Measurements from ENCODE around the gene S100A9.

DNA sequence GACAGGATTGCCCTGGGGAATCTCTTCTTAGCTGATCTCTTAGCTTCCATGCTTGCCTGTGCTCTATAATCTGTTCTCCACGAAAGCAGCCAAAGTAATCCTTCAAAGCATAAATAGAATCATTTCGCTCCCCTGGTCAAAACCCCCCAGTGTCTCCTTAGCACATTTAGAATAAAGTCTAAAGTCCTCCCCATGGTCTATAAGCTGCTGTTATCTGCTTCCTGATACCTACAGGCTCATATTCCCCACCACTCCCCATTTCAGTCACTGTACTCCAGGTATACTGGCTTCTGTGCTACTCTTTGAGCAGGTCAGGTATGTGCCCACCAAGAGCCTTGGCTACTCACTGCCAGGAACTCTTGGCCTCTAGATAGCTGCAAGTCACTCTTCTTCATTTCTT, 14.9 kb downstream of the S100A9 start:
- TF ChIP-seq, protein P1, sequence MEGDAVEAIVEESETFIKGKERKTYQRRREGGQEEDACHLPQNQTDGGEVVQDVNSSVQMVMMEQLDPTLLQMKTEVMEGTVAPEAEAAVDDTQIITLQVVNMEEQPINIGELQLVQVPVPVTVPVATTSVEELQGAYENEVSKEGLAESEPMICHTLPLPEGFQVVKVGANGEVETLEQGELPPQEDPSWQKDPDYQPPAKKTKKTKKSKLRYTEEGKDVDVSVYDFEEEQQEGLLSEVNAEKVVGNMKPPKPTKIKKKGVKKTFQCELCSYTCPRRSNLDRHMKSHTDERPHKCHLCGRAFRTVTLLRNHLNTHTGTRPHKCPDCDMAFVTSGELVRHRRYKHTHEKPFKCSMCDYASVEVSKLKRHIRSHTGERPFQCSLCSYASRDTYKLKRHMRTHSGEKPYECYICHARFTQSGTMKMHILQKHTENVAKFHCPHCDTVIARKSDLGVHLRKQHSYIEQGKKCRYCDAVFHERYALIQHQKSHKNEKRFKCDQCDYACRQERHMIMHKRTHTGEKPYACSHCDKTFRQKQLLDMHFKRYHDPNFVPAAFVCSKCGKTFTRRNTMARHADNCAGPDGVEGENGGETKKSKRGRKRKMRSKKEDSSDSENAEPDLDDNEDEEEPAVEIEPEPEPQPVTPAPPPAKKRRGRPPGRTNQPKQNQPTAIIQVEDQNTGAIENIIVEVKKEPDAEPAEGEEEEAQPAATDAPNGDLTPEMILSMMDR (IDR thresholded peaks at IDR 0.05): no peak
- TF ChIP-seq POLR2AphosphoS5 (IDR thresholded peaks at IDR 0.05; ENCODE audit: low read depth, low read length) (no peak), SIN3A (IDR thresholded peaks at IDR 0.05; ENCODE audit: borderline replicate concordance, insufficient read depth, low read depth, low read length) (no peak), TCF7L2 (IDR thresholded peaks at IDR 0.05; ENCODE audit: low read depth, low read length) (no peak)
- TF ChIP-seq, protein P2, sequence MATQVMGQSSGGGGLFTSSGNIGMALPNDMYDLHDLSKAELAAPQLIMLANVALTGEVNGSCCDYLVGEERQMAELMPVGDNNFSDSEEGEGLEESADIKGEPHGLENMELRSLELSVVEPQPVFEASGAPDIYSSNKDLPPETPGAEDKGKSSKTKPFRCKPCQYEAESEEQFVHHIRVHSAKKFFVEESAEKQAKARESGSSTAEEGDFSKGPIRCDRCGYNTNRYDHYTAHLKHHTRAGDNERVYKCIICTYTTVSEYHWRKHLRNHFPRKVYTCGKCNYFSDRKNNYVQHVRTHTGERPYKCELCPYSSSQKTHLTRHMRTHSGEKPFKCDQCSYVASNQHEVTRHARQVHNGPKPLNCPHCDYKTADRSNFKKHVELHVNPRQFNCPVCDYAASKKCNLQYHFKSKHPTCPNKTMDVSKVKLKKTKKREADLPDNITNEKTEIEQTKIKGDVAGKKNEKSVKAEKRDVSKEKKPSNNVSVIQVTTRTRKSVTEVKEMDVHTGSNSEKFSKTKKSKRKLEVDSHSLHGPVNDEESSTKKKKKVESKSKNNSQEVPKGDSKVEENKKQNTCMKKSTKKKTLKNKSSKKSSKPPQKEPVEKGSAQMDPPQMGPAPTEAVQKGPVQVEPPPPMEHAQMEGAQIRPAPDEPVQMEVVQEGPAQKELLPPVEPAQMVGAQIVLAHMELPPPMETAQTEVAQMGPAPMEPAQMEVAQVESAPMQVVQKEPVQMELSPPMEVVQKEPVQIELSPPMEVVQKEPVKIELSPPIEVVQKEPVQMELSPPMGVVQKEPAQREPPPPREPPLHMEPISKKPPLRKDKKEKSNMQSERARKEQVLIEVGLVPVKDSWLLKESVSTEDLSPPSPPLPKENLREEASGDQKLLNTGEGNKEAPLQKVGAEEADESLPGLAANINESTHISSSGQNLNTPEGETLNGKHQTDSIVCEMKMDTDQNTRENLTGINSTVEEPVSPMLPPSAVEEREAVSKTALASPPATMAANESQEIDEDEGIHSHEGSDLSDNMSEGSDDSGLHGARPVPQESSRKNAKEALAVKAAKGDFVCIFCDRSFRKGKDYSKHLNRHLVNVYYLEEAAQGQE (IDR thresholded peaks at IDR 0.05; ENCODE audit: insufficient read depth in 1 of 2, low read depth in 2 of 2, low read length in 1 of 2): no peak

All from Panc1 (cell line).